GM18873 (cell line): ENCODE results near the gene LARP4B.

Experiments
- ATAC-seq: cut with Tn5 transposase; IDR thresholded peaks from one replicate; pipeline ENCODE4 v1.9.1; 2021; ENCODE audit warnings: mild to moderate bottlenecking, moderate library complexity, moderate number of reproducible peaks; ENCODE audit not compliant: unreplicated experiment, low FRiP score

Gene LARP4B

GRCh38 chr10:927131-927530, 4.4 kb downstream of the LARP4B start:
- no peak for ATAC-seq

GRCh38 chr10:926075-926698, 5.3 kb downstream of the LARP4B start:
- ATAC-seq: no peak

GRCh38 chr10:924524-924859, 7.0 kb downstream of the LARP4B start:
- ATAC-seq: no peak

GRCh38 chr10:923844-924523, 7.5 kb downstream of the LARP4B start:
- ATAC-seq: no peak

- ATAC-seq: no peak
Observed at GRCh38 chr10:921471-922414, 9.8 kb downstream of the LARP4B start.

- ATAC-seq: no peak
Observed at GRCh38 chr10:920450-920849, 11.1 kb downstream of the LARP4B start.

- ATAC-seq: no peak
Observed at GRCh38 chr10:919481-919880, 12.0 kb downstream of the LARP4B start.

- no peak for ATAC-seq
Observed at GRCh38 chr10:917999-918398, 13.5 kb downstream of the LARP4B start.

GRCh38 chr10:917416-917720, 14.1 kb downstream of the LARP4B start:
- ATAC-seq: no peak

- no peak for ATAC-seq
Observed at GRCh38 chr10:916716-917415, 14.6 kb downstream of the LARP4B start.

GRCh38 chr10:909831-910230, 21.7 kb downstream of the LARP4B start:
- ATAC-seq: no peak

- ATAC-seq: no peak
Observed at GRCh38 chr10:905972-906371, 25.5 kb downstream of the LARP4B start.

- ATAC-seq: no peak
Observed at GRCh38 chr10:905503-905902, 26.0 kb downstream of the LARP4B start.

- no peak for ATAC-seq
Observed at GRCh38 chr10:904403-904802, 27.1 kb downstream of the LARP4B start.

GRCh38 chr10:898141-898540, 33.4 kb downstream of the LARP4B start:
- ATAC-seq: no peak

GRCh38 chr10:896982-897381, 34.5 kb downstream of the LARP4B start:
- ATAC-seq: no peak

- no peak for ATAC-seq
Observed at GRCh38 chr10:895324-895723, 36.2 kb downstream of the LARP4B start.

GRCh38 chr10:878895-879294, 52.6 kb downstream of the LARP4B start:
- no peak for ATAC-seq

- ATAC-seq: no peak
Observed at GRCh38 chr10:878333-878759, 53.2 kb downstream of the LARP4B start.

- no peak for ATAC-seq
Observed at GRCh38 chr10:876438-876837, 55.1 kb downstream of the LARP4B start.

GRCh38 chr10:873020-873419, 58.5 kb downstream of the LARP4B start:
- no peak for ATAC-seq
